Glomerular visceral epithelial cell (primary cell): ENCODE measurements around the gene VCX2.
"Not testable (repeated sequence)": the region's sequence is repeated elsewhere in the genome, so short reads cannot be mapped to it uniquely, and the experiment has no call there.

ENCODE experiments used
- DNase-seq: peaks from one replicate; pipeline ENCODE4 v3.0.0-alpha.2; 2016; ENCODE audit errors: extremely low spot score

Gene VCX2

DNA sequence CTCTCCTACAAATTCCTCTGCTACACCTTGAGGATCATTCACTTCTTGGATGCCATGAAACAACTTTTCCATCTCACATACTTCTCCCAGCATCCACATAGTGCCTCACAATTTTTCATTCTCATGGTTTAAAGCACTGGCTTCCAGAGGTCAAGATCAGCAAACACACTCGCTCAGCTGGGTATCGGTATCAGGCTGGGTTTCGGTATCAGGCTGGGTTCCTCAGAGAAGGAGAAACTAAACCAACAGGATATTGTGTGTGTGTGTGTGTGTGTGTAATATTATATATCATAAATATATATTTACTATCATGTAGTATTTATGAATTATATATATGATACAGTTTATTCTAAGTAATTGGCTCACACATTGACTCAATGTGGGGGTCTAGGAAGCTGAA is at the start of gene VCX2:
VCX2 (minus strand) TSS at position 99 of the 400 bp plus-strand sequence. CDS start 624 bp downstream, outside the sequence.
- DNase-seq = not testable (repeated sequence)

DNA sequence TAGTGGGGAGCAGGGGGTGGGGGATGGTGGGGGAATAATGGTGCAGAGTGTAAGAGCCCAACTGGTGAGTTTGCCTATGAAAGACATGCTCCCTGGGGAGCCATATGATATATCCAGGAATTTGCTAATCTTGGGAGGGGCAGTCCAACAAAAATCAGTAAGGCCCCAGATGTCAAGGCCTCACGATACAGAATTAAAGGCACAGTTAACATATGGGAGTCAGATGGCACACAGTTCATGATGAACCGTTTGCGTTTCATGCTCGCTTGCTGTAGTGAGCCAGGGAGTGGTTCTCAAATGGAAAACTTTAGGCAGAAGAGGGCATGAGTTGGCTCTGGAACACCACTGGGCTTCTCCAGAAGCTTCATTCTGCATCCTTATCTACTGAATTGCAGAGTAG is 33.9 kb upstream of the VCX2 start:
- DNase-seq = no peak

- DNase-seq = no peak
These were observed 33.3 kb upstream of the VCX2 start for GRCh38 chrX:8204169-8204935.

DNA sequence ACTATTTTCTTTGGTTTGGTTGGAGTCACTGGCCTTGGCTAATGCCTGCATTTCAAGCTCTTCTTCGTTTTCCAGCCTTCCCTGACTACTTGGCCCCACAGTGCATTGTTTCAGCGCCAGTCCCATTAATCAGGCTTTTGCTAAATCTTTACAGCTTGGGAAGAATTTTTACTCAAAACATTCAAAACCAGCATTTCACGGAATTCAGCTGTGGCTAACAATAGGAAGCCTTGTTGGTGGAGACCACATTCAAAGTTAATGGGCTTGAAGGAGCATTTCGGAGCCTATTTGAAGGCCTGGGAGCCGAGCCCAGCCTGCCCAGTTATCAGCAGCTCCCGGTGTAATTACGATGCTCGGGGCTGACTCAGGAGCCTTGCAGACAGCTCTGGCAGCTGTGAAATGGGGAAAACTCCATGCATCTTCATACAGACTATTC is 30.8 kb upstream of the VCX2 start:
- no peak for DNase-seq

- DNase-seq = no peak
These were observed 25.7 kb upstream of the VCX2 start for GRCh38 chrX:8196776-8197175.

DNA sequence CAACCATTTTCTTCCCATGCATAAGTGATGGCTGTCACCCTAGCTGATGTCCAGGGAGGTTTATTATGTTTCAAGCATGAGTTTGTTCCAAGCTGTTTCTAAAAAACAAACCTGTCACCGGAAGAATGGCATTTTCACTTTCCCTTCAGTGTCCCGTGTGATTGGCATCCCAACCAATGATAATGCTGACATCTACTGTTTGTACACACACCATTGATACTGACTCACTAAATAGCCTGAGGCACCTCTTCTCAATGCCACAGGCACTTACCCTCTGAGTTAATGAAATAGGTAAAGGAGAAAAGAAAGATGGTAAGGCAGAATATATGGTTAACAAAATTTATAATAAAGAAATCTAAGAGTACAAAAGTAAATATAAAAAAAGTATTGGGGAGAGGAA is 23.1 kb upstream of the VCX2 start:
- DNase-seq = no peak

DNA sequence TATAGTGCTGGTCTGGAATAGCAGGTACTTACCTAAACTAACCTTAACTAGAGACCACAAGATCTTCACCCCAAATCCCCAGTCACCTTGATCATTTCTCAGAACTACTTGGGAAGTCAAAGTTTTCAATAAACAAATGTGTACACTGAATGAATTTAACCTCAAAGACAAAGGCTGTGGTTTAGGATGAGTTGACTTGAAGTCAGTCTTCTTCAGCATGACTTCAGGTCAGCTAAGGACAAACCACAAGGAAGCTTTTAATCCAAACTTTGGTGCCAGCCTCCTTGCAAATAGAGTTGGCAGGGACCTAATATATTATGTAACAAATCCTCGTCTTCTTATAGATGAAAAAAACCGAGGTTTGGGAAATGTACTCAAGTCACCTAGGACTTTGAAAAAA is 21.2 kb upstream of the VCX2 start:
- DNase-seq = no peak

GRCh38 chrX:8191022-8191421 is 20.0 kb upstream of the VCX2 start:
- DNase-seq = peak; percentile 27

DNA sequence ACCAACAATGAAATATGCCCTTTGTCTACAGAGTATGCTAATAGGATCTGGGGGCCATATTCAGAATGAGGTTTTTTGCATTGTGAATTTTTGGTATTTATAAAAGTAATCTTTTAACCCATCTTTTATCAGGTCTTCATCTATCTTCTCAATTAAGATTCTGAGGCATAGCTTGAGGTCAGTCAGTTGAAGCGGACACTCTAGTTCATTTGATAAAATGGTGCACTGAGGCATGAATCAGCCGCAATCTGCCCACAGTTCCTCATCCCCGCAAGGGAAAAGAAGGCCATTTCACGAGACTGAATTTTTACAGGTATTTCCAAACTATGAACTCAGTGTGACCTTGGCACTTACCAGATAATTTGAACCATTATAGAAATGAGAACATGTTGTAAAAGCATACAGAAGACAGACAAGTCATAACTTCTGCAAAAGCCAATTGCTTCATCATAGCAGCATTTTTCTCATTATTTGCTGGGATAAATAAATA is 19.3 kb upstream of the VCX2 start:
- no peak for DNase-seq

DNA sequence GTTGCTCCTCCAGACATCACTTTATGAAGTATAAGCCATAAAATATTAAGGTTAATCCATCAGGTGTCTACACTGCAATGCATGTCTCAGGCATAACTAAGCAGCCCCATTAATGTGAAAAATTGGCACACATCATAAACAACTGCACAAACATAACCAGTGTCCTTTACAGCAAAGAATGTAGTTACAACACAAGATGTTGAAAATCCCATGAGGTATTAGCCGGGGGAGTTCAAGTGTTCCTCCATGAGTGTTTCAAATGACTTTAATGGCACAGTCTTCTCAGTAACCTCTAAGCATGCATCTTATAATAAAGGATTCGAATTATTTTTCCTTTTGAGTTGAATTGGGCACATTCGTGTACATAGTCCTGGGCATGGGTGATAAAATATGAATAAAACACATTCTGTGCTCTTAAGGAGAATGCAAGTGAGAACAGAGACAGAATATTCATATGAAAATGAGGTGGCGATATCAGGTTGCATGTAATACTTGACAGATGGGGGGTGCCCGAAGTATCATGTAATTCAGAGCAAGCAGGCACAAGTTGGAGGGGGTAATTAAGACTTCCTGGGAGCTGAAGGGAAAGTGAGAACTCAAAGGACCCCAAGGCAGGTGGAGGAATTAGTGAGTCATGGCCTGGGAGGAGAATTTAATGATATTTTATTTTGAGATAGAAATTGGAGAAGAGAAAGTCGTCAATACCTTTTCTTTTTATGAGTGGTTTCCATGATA is 18.2 kb upstream of the VCX2 start:
- DNase-seq = no peak

DNA sequence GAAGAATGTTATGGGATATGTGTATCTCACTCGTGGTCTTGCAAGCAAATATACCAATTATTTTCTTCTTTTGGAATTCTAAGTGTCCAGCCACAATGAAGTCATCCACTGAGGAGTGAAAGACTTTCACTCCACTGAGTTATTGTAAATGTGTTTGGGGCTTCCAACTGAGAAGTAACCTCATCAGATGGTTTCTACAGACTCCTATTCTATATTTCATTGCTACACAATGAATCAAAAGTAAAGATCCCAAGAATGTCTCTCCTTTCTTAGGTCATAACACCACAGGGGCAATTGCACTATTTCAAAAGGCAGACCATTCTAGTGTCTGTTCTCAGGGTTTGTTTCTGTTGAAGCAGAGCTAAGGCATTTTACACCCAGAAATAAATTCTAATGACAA is 12.3 kb upstream of the VCX2 start:
- DNase-seq = no peak

GRCh38 chrX:8179656-8180055 is 8.6 kb upstream of the VCX2 start:
- DNase-seq = no peak

- DNase-seq = not testable (repeated sequence)
These were observed 17.1 kb downstream of the VCX2 start for GRCh38 chrX:8154011-8154410.

DNA sequence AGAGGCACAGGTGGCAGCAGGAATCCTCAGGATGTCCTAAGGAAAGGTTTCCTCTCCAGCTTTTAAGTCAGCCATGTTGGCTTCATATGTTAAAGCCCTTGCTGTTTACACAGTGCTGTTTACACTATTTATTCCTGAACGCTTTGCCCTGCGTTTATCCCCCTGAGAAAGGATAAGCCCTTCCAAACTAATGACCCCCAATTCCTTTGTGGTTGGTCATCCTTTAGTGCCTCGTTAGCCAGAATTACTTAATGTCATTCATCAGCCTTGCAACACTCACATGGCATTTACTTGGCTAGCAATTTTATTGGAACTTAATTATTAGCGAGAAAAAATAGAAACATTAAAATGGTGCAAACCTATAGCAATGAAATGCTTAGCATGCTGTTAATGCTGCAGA is 23.8 kb downstream of the VCX2 start:
- no peak for DNase-seq

- DNase-seq = no peak
These were observed 26.1 kb downstream of the VCX2 start for GRCh38 chrX:8144925-8145324.

DNA sequence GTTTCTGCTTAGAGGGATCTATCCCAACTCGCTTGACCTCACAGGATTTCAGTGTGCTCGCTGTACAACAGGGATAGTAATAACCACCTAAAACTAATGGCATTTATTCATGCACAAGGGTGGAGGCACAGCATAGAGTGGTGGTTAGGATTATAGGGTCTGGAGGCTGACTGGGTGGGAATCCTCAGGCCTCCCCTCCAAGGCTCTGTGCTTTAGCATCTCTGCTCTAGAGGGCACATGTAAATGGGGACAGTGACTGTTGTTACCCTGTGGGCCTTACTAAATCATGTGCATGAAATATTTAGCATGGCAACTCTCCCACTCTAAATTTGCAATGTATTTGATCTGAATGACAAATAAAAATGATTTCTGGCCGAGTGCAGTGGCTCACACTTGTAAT is 29.2 kb downstream of the VCX2 start:
- DNase-seq = no peak

GRCh38 chrX:8140986-8141744 is 29.9 kb downstream of the VCX2 start:
- no peak for DNase-seq

- peak; percentile 0 for DNase-seq
These were observed 31.4 kb downstream of the VCX2 start for GRCh38 chrX:8139716-8140115.

DNA sequence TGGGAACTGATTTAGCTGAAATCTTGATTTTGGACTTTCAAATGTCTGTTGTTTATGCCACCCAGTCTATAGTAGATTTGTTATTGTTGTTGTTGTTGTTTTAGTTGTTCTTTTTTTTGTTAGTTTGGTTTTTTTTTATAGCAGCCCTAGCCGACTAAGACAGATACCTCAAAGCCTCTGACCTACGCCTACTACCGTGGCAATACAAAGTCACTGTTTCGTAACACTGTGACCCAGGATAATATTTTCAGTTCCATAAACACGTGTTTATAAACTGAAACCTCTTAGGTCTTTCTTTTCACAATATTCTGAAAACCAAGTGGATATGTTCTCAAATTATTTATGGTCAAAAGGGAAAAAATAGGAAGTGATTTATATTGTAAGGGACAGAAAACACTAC is 32.8 kb downstream of the VCX2 start:
- no peak for DNase-seq

DNA sequence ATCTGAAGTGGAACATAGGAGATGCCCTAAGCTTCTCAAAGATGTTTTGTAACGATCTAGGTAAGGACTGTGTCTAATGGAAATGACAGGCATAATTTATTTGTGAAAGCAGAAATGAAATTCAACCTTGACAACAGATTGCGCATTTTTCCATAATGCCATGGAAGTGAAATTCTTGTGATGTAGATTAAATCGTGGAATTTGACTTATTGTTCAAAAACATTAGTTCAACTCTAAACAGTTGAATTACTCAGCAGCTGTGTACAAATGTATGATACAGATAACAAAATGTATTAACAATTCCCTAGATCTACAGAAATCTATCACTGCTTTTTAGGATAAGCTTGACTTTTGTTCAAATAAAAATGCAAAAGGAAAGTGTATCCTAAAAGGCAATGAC is 44.4 kb downstream of the VCX2 start:
- DNase-seq = no peak

GRCh38 chrX:8126092-8126491 is 45.0 kb downstream of the VCX2 start:
- DNase-seq = no peak

DNA sequence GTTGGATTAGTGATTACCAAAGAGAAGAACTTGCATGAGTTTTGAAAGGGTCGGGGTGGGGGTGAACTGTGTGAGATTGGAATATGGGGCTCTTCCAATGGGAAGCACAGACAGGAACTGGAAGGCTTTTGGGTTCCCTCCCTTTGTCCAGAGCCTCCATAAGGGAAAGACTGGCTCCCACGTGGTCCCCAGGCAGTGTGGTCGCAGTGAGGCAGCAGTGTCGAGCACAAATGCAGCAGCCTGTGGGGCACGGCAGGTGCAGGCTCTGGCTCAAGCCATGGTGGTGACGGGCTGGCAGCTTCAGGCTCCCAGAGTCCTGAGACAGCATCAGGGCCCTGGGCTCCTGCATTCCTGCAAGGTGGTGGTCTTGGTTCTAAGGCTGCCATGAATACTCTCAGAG is 45.5 kb downstream of the VCX2 start:
- no peak for DNase-seq
